Calu3 (cell line): Measurements from ENCODE around the gene HYDIN. TPM values are rescaled to one million over a fixed set of nuclear protein-coding genes. Genes with fewer than 3 reads are reported as not detected.

ENCODE experiments used
- BruUV-seq: library from RNA; stranded (reverse); fragments of 400-500 nt; replicated peaks from 2 replicates; lab custom pipeline; 2021; lab: Mats Ljungman, UMichigan
- CTCF ChIA-PET: fragments of 300-600 bp; sonication (Branson Sonifier 250); formaldehyde crosslinking; loops from one replicate; lab custom pipeline; 2022; ENCODE audit warnings: antibody characterized with exemption; lab: Charles Lee
- DNase-seq: peaks from one replicate; pipeline ENCODE4 v3.0.0; 2022
- H3K27ac Mint-ChIP-seq: one replicate; pipeline ENCODE4 v1.8.0; 2022; ENCODE audit warnings: mixed read lengths; ENCODE audit not compliant: unreplicated experiment
- H3K27me3 Mint-ChIP-seq: one replicate; pipeline ENCODE4 v1.8.0; 2022; ENCODE audit warnings: mixed read lengths; ENCODE audit not compliant: unreplicated experiment
- H3K36me3 Mint-ChIP-seq: one replicate; pipeline ENCODE4 v1.8.0; 2022; ENCODE audit warnings: mild to moderate bottlenecking, moderate library complexity, mixed read lengths; ENCODE audit not compliant: insufficient read depth, unreplicated experiment
- H3K4me1 Mint-ChIP-seq: one replicate; pipeline ENCODE4 v1.8.0; 2022; ENCODE audit warnings: mild to moderate bottlenecking, low read depth, mixed read lengths; ENCODE audit not compliant: unreplicated experiment
- H3K4me3 Mint-ChIP-seq: one replicate; pipeline ENCODE4 v1.8.0; 2022; ENCODE audit warnings: mild to moderate bottlenecking, low read depth, moderate library complexity, mixed read lengths; ENCODE audit not compliant: unreplicated experiment
- H3K9me3 Mint-ChIP-seq: one replicate; pipeline ENCODE4 v1.8.0; 2022; ENCODE audit warnings: low read depth, mixed read lengths; ENCODE audit not compliant: unreplicated experiment
- intact Hi-C: fragments of 100-400 bp; cut with micrococcal nuclease; formaldehyde crosslinking; loops from one replicate; pipeline ENCODE4 v1.10.0; 2022; ENCODE audit not compliant: unreplicated experiment
- total RNA-seq: library from RNA; stranded (reverse); gene quantifications from 2 replicates; pipeline ENCODE4 v1.2.3, GENCODE V29; 2022
- TF ChIP-seq, protein P1 (sequence below): fragments of 200-600 bp; IDR thresholded peaks from one replicate; pipeline ENCODE4 v1.8.0; 2022; ENCODE audit warnings: antibody characterized with exemption; ENCODE audit not compliant: unreplicated experiment

Gene HYDIN
- total RNA-seq, 1 experiment from 2014 or later = 2.9 TPM

GRCh38 chr16:70789595-70790447 is 440.7 kb downstream of the HYDIN start:
- intact Hi-C loops = no loop called here
- CTCF ChIA-PET = no interaction called here
- Mint-ChIP-seq H3K9me3 (no peaks in the 10 kb centered on the region), H3K4me1 (no peaks in the 10 kb centered on the region), H3K27ac (no peak overlapping the region), H3K4me3 (no peak overlapping the region), H3K27me3 (no peaks in the 10 kb centered on the region), H3K36me3 (peaks cover 7% of the 10 kb centered on the region)
- TF ChIP-seq, protein P1, sequence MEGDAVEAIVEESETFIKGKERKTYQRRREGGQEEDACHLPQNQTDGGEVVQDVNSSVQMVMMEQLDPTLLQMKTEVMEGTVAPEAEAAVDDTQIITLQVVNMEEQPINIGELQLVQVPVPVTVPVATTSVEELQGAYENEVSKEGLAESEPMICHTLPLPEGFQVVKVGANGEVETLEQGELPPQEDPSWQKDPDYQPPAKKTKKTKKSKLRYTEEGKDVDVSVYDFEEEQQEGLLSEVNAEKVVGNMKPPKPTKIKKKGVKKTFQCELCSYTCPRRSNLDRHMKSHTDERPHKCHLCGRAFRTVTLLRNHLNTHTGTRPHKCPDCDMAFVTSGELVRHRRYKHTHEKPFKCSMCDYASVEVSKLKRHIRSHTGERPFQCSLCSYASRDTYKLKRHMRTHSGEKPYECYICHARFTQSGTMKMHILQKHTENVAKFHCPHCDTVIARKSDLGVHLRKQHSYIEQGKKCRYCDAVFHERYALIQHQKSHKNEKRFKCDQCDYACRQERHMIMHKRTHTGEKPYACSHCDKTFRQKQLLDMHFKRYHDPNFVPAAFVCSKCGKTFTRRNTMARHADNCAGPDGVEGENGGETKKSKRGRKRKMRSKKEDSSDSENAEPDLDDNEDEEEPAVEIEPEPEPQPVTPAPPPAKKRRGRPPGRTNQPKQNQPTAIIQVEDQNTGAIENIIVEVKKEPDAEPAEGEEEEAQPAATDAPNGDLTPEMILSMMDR = no peak
- DNase-seq = no peak
- no TSS peak for BruUV-seq

- TF ChIP-seq, protein P1 = no peak
- no TSS peak for BruUV-seq
- no peaks in the 10 kb centered on the region for H3K9me3 Mint-ChIP-seq
- no peak overlapping the region for H3K4me3 Mint-ChIP-seq
- H3K36me3 Mint-ChIP-seq = peaks cover 7% of the 10 kb centered on the region
- CTCF ChIA-PET = no interaction called here
- intact Hi-C loops = no loop called here
- no peaks in the 10 kb centered on the region for H3K27me3 Mint-ChIP-seq
- no peak for DNase-seq
- no peak overlapping the region for H3K27ac Mint-ChIP-seq
- H3K4me1 Mint-ChIP-seq = no peaks in the 10 kb centered on the region
These were observed 441.6 kb downstream of the HYDIN start for GRCh38 chr16:70788668-70789594.

GRCh38 chr16:70786020-70786755 is 444.3 kb downstream of the HYDIN start:
- no TSS peak for BruUV-seq
- no peaks in the 10 kb centered on the region for H3K27me3 Mint-ChIP-seq
- DNase-seq = no peak
- TF ChIP-seq, protein P1 = no peak
- CTCF ChIA-PET = no interaction called here
- H3K4me1 Mint-ChIP-seq = no peaks in the 10 kb centered on the region
- no peak overlapping the region for H3K27ac Mint-ChIP-seq
- no peak overlapping the region for H3K4me3 Mint-ChIP-seq
- no peaks in the 10 kb centered on the region for H3K9me3 Mint-ChIP-seq
- intact Hi-C loops = no loop called here
- peaks cover 27% of the 10 kb centered on the region for H3K36me3 Mint-ChIP-seq
